HFF-Myc (cell line): ENCODE measurements around the gene IL12RB1.
A peak's percentile ranks its signal among the peaks of the same experiment; 100 is the strongest.

Experiments used
- DNase-seq: peaks from one replicate; pipeline ENCODE4 v3.0.0-alpha.2; 2011; ENCODE audit warnings: low read depth; ENCODE audit errors: extremely low read depth
- H3K4me3 ChIP-seq: replicated peaks from 2 replicates; pipeline ENCODE4 v1.5.1; 2011; ENCODE audit warnings: low read depth, mild to moderate bottlenecking, control low read depth, low read length
- TF ChIP-seq, protein P1 (sequence below): IDR thresholded peaks from 2 replicates; pipeline ENCODE4 v1.5.1; 2012; ENCODE audit warnings: mild to moderate bottlenecking, low read depth, low read length, control low read depth; ENCODE audit errors: missing control alignments

IL12RB1 gene

GRCh38 chr19:18098891-18099622 lies 12.3 kb upstream of the IL12RB1 start:
- TF ChIP-seq, protein P1, sequence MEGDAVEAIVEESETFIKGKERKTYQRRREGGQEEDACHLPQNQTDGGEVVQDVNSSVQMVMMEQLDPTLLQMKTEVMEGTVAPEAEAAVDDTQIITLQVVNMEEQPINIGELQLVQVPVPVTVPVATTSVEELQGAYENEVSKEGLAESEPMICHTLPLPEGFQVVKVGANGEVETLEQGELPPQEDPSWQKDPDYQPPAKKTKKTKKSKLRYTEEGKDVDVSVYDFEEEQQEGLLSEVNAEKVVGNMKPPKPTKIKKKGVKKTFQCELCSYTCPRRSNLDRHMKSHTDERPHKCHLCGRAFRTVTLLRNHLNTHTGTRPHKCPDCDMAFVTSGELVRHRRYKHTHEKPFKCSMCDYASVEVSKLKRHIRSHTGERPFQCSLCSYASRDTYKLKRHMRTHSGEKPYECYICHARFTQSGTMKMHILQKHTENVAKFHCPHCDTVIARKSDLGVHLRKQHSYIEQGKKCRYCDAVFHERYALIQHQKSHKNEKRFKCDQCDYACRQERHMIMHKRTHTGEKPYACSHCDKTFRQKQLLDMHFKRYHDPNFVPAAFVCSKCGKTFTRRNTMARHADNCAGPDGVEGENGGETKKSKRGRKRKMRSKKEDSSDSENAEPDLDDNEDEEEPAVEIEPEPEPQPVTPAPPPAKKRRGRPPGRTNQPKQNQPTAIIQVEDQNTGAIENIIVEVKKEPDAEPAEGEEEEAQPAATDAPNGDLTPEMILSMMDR, result no peak
- 0 out of 2 replicates have a peak overlapping the region, but pooled peaks have one; percentile 7 for H3K4me3 ChIP-seq
- DNase-seq, result no peak

GRCh38 chr19:18097993-18098890 lies 11.5 kb upstream of the IL12RB1 start:
- DNase-seq, result no peak
- TF ChIP-seq, protein P1, result no peak
- peak overlapping the region; percentile 49 for H3K4me3 ChIP-seq

DNA sequence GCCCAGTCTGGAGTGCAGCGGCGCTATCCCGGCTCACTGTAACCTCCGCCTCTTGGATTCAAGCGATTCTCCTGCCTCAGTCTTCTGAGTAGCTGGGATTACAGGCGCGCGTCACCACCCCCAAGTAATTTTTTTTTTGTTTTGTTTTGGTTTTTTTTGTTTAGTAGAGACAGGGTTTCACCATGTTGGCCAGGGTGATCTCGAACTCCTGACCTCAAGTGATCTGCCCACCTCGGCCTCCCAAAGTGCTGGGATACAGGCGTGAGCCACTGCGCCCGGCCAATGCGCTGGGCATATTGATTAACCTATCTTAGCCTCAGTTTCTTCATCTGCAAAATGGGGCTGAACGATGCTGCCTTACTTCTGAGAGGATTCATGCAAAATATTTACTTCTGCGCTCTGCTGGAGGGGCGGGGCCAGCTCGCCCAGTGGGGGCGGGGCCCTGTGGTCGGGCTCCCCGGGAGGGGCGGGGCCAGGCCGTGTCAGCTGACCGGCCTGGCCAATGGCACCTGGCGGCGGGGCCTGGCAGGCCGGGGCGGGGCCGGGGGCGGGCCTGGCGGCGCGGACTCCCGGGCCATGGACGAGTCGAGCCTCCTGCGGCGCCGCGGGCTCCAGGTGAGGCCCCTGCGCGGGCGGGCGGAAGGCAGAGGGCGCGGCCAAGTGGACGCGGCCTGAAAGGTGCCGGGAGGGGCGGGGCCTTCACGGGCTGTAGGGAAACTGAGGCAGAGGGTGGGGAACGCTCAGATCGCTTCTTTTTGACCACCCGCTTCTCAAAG lies 10.7 kb upstream of the IL12RB1 start, which contains the start of gene MAST3:
Gene MAST3 (plus strand): TSS at position 562 of the 776 bp plus-strand sequence. CDS start 15 bp downstream, at position 577.
- DNase-seq, result no peak
- TF ChIP-seq, protein P1, result no peak

DNA sequence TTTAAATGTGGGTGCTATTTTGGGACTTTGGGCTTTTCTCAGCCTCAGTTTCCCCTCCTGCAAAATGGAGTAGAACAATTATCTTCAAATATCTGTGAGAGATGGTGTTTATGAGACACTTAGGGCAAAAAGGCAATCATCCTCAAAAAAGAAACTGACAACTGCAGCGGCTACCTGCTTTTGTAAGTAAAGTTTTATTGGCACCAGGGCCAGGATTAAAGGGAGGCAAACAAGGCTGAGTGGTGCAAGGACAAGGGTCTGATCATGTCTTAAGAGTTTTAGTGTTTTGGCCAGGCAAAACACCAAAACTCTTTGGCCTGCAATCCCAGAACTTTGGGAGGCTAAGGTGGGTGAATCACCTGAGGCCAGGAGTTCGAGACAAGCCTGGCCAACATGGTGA lies 9.5 kb upstream of the IL12RB1 start:
- DNase-seq, result no peak
- TF ChIP-seq, protein P1, result no peak

More for the DNA sequence above, 10.7 kb upstream of the IL12RB1 start, which contains the start of gene MAST3:
- H3K4me3 ChIP-seq, result peak within 1 kb of the TSS; percentile 49

GRCh38 chr19:18093439-18094161 lies 6.9 kb upstream of the IL12RB1 start:
- no peak for DNase-seq
- TF ChIP-seq, protein P1, result no peak
- H3K4me3 ChIP-seq, result no peak overlapping the region

More for the DNA sequence above, 9.5 kb upstream of the IL12RB1 start:
- no peak overlapping the region for H3K4me3 ChIP-seq

GRCh38 chr19:18091217-18091608 lies 4.5 kb upstream of the IL12RB1 start:
- DNase-seq, result no peak
- TF ChIP-seq, protein P1, result no peak
- H3K4me3 ChIP-seq, result no peak overlapping the region
